Fibroblast of pulmonary artery (primary cell): ENCODE results near the gene MAPK8.
A peak's percentile ranks its signal among the peaks of the same experiment; 100 is the strongest.

Experiments used
- DNase-seq: peaks from one replicate; pipeline ENCODE4 v3.0.0-alpha.2; 2010; ENCODE audit warnings: low read depth
- H3K4me3 ChIP-seq: replicated peaks from 2 replicates; pipeline ENCODE4 v1.5.1; 2011; ENCODE audit warnings: low read depth, mild to moderate bottlenecking, control low read depth, low read length, moderate library complexity
- CTCF ChIP-seq: IDR thresholded peaks from 2 replicates; pipeline ENCODE4 v1.5.1; 2011; ENCODE audit warnings: mild to moderate bottlenecking, control low read depth, low read length, inconsistent platforms; ENCODE audit errors: missing control alignments

MAPK8 gene

GRCh38 chr10:48406204-48406603 is 99.7 kb downstream of the MAPK8 start:
- no peak for TF ChIP-seq CTCF
- peak; percentile 32 for DNase-seq
- H3K4me3 ChIP-seq = no peak overlapping the region

- no peak overlapping the region for H3K4me3 ChIP-seq
- no peak for DNase-seq
- TF ChIP-seq CTCF = no peak
Measured at GRCh38 chr10:48406658-48407057, 100.2 kb downstream of the MAPK8 start.

DNA sequence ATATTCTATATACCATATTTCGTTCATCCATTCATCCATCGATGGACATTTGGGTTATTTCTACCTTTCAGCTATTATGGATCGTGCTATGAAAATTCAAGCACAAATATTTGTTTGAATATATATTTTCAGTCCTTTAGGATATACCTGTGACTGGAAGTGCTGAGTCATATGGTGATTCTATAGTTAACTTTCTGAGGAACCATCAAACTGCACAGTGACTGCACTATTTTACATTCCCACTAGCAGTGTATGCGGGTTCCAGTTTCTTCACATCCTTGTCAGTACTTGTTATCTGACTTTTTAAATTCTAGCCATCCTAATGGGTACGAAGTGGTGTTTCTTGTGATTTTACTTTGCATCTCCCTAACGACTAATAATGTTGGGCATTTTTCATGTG is 104.0 kb downstream of the MAPK8 start:
- no peak for DNase-seq
- TF ChIP-seq CTCF = no peak
- H3K4me3 ChIP-seq = no peak overlapping the region

- no peak for TF ChIP-seq CTCF
- H3K4me3 ChIP-seq = no peak overlapping the region
- DNase-seq = no peak
Measured at GRCh38 chr10:48411510-48411909, 105.0 kb downstream of the MAPK8 start.

GRCh38 chr10:48412081-48412480 is 105.6 kb downstream of the MAPK8 start:
- H3K4me3 ChIP-seq = no peak overlapping the region
- no peak for DNase-seq
- TF ChIP-seq CTCF = no peak

- DNase-seq = no peak
- H3K4me3 ChIP-seq = no peak overlapping the region
- no peak for TF ChIP-seq CTCF
Measured at GRCh38 chr10:48412933-48413332, 106.5 kb downstream of the MAPK8 start.

- TF ChIP-seq CTCF = no peak
- H3K4me3 ChIP-seq = no peak overlapping the region
- no peak for DNase-seq
Measured at GRCh38 chr10:48414160-48414559, 107.7 kb downstream of the MAPK8 start.
